Stimulated activated CD8-positive, alpha-beta memory T cell treated with anti-CD3 and anti-CD28 coated beads, Interleukin-4, amount 100 ng/mL, for 4 hours (primary cell): ENCODE data around the gene TM9SF3.
A peak's percentile ranks its signal among the peaks of the same experiment; 100 is the strongest.
"Not testable (repeated sequence)": the region's sequence is repeated elsewhere in the genome, so short reads cannot be mapped to it uniquely, and the experiment has no call there.

Experiments used
- DNase-seq, 2 donors: peaks; one replicate each; pipeline ENCODE4 v3.0.0-alpha.2; 2020; ENCODE audit warnings: low read depth in 2 of 2, low spot score in 1 of 2

The TM9SF3 gene

GRCh38 chr10:96570983-96571964, 15.5 kb downstream of the TM9SF3 start:
- DNase-seq = no peak

GRCh38 chr10:96570511-96570910, 16.3 kb downstream of the TM9SF3 start:
- no peak for DNase-seq

DNA sequence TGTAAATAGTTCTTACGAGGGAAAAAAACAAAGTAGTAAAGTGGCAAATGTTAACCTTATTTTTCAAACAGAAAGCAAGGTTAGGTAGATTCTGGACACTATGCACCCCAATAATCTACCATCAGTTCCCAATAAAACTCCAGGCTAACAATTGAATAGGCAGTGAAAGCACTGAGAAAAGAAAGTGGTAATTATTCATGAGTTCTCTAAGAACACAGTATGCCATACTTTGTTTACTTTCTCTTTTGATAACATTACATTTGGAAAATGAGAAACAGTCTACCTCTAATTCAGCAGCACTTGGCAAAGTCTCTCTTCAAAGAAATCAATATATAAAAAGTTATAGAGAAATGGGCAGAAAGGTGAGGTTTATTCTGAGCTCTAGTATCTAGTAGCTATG, 18.4 kb downstream of the TM9SF3 start:
- DNase-seq = no peak

DNA sequence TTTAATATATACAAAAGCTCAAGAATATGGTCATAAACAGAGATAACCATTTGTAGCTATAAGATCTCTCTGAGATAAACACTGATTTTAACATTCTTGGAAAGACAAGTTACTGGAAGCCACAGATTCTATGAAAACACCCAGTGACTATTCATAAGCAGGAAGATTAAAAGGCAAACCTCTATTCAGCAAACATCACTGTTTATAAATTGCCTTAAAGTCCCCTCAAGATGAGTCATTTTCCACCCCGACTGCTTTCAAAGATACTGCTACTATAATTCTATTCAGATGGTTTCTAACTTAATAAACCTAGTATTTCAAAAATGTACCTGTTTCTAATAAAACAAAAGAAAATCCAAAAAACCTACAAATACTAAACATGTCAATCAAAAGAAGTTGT, 21.0 kb downstream of the TM9SF3 start:
- DNase-seq = no peak

DNA sequence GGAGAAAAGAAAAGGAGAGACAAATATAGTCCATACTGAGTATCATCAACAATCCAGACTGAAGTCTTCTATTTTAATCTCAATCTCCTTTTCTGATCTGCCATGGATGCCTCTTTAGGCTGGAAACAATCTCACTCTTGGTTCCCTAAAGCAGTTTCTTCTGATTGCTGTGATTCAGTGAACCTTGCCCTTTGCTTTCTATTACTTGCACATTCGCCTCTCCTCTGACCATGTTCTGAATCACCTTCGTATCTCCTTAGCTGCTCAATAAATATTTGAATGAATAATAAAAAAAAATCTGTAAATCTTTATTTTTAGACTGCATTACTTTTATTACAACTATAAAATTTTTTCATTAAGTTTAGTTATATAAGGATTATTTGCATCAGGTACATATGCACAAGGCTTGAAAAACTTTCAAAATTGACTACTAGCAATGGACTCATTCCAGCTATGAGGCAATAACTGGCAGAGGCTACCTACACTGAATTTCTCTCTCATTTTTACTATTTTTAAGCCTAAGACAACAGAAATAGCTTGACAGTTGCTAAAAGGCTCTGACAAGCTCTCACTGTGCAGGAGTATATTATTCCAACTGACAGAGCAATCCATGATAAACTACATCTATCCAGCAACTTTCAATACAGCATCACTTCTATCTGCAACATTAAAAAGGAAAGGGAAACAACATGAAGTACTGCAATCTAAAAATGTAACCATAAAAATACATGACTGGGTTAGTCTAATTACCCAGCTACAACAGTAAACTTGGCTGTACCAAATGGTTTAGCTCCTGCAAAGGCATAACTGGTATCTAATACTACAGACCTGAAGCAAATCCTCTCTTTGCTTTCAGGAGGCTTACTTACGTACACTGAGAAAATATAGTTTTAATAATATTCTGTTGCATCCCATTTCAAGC, 25.6 kb downstream of the TM9SF3 start:
- no peak for DNase-seq

DNA sequence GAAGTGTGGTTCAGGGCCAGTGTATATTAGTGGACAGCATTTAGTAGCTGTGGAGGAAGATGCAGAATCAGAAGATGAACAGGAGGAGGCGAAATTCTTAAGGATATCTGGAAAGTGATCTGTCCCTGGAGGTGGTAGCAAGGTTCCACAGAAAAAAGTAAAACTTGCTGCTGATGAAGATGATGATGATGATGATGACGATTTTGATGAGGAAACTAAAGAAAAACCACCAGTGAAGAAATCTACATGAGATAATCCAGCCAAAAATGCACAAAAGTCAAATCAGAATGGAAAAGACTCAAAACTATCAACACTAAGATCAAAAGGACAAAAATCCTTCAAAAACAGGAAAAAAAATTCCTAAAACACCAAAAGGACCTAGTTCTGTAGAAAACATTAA, 26.3 kb downstream of the TM9SF3 start:
- DNase-seq = no peak

DNA sequence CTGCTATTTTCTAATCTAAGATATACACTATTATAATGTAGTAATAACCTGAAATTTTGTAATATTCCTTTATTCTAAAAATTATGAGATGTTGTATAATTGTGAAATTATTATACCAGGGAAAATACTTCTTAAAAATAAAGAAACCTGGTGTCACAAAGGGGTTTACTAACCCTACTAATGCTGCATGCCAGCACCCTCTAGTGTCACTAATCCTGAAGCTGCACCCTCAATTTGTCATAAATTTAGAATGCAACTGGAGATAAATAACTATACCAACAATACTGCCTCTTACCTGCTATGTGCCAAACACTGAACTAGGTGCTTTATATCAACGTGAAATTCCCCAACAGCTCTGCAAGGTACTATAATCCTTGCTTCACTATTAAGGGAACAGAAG, 30.8 kb downstream of the TM9SF3 start:
- DNase-seq = no peak

GRCh38 chr10:96555330-96555729, 31.5 kb downstream of the TM9SF3 start:
- DNase-seq = no peak

DNA sequence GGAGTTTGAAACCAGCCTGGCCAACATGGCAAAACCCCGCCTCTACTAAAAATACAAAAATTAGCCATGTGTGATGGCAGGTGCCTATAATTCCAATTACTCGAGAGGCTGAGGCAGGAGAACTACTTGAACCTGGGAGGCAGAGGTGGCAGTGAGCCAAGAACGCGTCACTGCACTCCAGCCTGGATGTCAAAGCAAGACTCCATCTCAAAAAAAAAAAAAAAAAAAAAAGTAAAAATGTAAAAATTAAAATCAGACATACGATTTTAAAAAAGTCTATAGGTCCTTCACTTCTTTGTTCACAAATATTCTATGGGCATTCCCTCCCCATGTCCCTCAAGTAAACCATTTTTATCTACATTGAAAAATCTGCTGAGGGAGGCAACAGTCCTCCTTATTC, 38.2 kb downstream of the TM9SF3 start:
- DNase-seq = no peak

DNA sequence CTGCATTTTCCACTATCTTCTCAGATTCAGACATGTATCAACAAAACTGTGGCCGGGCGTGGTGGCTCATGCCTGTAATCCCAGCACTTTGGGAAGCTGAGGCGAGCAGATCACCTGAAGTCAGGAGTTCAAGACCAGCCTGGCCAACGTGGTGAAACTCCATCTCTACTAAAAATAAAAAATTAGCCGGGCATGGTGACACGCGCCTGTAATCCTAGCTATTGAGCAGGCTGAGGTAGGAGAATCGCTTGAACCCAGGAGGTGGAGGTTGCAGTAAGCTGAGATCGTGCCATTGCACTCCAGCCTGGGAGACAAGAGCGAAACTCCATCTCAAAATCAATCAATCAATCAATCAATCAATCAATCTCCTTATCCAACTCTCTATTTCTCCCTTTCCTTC, 41.3 kb downstream of the TM9SF3 start:
- DNase-seq = not testable (repeated sequence)

DNA sequence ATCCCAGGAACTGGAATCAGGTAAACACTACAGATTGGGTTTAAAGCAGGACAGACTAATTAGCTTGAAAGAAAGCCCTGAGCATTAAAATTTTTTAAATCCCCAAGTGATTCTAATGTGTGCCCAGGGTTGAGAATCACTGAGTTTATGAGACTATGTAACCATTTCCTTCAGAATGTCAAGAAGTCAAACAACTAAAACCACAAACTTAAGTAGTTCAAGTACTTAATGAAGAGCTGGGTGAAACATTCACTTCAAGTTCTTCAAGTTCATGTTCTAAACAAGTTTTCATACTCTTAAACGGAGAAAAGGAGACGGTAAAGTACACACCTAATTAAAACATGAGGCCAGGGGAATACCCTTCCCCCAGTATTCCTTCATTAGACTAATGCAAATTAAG, 44.9 kb downstream of the TM9SF3 start:
- DNase-seq = no peak

DNA sequence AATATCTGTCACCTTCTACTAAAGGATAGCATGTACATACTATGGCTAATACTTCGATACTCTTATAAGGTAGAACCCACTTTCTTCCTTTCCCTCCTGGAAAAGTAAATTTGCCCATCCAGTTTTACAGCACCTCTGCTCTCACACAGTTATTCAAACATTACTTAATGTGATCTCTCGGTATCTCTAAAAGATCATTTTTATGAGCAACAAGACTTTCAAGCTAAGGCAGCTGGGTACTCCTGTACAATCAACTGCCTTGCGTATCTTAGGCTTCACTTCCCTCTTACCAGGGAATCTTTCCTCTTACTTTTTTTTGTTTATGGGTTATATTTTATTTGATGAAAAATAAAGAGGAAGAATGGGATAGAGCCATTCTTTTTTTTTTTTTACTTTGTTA, 46.6 kb downstream of the TM9SF3 start:
- DNase-seq = no peak

DNA sequence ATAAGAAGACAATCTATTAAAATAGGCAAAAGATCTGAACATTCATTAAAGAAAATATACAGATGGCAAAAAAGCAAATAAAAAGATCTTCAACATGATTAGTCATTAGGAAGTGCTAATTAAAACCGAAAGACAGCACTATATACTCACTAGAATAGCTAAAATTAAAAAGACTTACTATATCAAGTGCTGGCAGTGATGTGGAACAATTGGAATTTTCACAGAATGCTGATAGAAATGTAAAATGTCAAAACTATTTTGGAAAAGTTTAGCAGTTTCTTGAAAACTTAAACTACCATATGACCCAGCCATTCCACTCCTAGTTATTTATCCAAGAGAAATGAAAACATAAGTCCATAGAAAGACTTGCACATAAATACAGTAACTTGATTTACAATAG, 48.1 kb downstream of the TM9SF3 start:
- DNase-seq = no peak

DNA sequence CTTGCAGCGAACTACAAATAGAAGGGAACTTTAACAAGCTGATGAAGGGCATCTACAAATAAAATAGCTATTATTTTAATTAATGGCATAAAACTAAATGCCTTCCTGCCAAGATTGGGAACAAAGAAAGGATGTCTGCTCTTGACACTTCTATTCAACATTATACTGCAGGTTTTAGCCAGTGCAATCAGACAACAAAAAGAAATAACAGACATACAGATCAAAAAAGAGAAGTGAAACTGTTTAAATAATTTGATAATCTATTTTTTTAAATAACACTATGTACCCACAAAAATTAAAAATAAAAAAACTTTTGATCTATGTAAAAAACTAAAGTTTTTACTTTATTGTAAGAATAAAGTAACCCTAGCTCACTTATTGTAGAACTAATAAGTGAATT, 50.7 kb downstream of the TM9SF3 start:
- no peak for DNase-seq

DNA sequence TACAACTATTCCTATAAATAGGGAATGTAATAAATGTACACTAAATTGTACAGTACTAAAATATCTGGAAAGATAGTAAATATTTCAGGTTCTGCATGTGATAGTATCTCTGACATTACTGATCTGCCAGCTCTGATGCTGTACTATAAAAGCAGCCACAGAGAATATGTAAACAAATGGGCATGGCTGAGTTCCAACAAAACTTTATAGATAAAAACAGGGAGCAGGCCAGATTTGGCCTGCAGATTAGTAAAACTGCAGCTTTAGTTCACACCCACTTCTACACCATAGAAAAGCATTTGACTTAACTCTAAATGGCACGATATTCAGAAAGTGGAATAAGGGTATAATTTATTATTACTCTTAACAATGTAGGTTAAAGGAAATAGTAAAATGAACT, 54.3 kb downstream of the TM9SF3 start:
- no peak for DNase-seq

DNA sequence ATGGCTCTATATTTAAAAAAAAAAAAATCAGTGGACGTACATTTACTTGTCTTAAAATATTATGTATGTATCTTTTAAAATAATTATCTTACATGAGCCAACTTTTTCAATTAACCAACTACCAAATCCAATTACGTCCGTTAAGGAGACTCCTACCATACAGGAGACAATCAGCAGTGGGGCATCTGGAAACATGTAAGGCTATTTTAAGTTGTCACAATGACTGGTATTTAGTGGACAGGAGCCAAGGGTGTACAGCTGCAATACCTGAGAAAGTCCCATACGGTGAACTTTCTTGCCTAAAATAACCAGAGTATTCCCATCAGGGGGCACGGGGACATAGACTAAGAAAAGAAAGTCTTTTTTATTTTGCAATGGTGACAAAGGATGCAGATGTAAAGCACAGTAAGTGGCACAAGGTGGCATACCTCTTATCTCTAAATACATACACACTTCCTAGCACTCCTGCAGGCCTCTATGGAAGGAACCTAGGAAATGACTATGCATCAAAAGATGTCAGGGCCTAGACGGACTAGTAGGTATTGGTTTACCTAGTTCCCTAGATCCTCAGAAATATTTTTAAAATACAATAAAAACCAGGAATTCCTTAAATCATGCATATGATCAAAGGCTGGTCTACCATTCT, 57.1 kb downstream of the TM9SF3 start:
- no peak for DNase-seq

DNA sequence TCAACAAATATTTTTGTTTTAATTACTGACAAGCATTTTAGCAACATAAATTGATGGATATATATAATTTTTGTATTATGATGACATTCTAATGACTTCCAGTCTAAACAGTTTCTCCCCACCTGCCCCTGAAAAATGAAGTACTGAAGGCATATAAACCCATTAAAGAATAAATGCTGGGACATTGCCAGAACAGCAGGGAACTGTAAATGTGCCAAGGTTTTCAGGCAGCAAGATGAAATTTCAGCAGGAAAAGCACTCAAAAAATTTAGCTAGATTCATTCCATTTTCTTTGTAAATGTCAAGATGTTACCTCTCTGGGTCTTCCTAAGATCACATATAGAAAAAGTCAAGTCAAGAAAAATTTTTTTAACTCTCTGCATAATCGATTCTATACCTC, 62.1 kb downstream of the TM9SF3 start:
- DNase-seq = no peak

DNA sequence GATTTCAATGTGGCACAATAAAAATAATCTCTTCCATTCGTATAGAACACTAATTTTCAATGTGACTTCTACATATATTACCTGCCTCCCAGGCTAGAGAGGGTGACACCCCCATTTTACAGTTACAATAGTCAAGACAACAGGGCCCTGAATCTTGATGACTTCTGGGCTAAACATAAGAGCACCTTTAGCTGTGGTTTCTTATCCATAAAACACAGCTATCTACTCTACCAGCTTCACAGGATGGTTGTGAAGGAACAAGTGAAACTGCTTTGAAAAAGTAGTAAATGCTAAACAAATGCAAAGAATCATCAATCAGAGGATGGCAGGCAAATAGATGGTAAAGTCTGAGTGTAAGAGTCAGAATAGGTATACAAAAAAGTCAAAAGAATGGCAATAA, 69.5 kb downstream of the TM9SF3 start:
- DNase-seq = no peak

DNA sequence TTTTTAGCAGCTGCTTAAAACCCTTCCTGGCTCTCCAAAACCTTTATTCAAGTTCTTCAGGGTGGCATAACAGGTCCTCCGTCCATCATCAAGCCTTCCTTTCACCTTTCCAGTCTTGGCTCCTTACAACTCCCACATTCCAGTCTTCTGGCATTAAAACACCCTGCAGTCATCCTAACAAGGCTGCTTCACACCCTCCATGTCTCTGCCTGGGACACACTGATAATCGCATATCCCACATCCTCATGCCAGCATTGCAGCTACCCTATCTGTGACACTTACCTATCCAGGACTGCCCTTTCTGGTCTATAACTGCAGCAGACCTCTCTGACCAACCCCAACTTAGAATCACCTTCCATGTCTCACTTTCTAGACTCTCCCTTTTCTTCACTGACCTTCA, 70.5 kb downstream of the TM9SF3 start:
- DNase-seq = no peak

DNA sequence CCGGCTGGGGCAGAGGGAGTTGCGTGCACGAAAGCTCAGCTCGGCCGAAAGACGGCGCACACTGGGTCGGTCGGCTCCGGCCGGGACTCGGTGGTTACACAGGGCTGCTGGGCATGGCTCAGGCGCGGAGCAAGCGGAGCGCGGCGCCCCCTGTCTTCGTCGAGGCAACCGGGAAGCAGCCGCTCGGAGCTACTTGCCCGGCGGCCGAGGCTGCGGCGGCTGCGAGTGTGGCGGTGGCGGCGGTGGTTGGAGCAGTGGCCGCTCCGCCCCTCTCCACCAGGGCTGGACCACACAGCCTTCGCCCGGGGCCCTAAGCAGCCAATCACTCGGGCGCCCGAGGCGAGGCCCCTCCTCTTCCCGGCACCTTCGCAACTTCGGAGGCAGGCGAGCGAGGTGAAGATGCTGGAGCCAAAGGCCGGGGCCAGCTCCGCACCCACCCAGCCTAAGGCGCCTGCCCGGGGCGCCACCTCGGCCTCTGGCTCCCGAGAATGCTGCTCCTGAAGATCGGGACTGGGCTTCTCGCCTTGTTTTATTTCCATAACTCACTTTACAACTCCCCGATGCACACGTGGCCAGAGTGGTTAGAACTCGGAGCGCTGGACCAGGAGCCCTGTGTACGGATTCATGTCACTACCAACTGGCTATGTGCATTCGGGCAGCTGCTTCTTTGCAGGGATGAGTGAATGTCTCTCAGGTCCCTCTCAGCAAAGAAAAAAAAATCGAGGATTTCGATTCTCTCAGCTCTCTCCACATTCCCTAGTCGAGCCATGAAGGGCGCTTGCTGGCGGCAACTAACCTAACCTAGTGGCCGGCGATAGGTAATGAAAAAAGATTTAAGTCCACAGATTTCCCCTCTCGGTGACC, 72.9 kb downstream of the TM9SF3 start, which contains the start of gene TLL2:
Gene TLL2, minus strand, starts transcription at position 229 of the 864 bp plus-strand sequence. CDS start 241 bp downstream, outside the sequence.
- peak in 1 of 2 donors; percentile 26 for DNase-seq
